HG03135 (cell line): ENCODE data around the gene CDH4.

Experiments used
- ATAC-seq: cut with Tn5 transposase; IDR thresholded peaks from one replicate; pipeline ENCODE4 v1.9.1; 2021; ENCODE audit warnings: mild to moderate bottlenecking, moderate library complexity; ENCODE audit not compliant: unreplicated experiment

CDH4 gene

DNA sequence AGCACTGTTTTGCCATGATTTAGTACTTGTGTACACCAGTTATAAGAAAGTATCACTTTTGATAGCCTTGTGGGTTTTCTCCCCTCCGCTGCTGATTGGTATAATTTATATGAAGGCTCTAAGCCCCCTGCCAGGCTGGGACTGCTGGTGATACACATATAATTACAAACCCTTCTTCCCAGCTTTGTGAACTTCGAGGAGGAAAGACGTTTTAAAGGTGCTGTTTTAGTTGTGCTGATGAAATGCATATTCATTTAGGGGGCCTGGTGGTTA lies 567.4 kb downstream of the CDH4 start:
- ATAC-seq = no peak

DNA sequence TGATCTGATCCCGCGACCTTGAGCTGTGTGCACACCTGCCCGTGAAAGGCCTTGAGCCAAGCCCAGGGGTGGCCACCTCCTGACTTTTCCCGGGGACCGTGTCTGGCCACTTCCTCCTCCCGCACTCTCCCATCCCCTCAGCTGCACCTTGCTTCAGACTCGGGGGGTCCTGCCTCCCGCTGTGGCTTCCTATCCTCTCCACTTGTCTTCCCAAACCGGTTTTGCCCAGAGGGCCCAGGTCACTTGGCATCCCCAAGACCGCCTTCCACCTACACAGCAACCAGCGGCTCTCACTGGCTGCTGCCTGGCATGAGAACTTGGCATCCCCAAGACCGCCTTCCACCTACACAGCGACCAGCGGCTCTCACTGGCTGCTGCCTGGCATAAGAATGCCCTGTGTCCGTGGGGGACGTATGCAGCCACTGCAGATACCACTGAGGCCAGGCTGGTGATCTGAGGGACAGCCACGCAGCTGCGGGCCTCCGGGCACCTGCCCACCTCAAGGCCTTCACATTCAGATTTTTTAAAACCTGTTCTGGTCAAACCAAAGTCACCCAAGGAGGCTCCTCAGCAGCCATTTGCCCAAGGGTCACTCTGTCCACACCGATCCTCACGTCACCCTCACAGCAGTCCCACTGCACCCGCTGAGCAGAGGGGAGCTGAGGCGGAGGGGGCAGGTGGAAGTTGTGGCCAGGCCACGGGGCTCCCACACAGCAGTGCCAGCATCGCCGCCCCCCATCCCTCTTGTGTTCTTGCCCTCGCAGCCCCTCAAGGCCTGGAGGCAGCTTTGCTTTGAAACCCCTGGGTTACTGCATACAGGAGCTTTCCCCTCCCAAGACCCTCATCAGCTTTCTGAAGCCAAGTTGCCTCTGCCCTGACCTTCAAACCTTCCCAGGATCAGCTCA lies 568.1 kb downstream of the CDH4 start:
- no peak for ATAC-seq

DNA sequence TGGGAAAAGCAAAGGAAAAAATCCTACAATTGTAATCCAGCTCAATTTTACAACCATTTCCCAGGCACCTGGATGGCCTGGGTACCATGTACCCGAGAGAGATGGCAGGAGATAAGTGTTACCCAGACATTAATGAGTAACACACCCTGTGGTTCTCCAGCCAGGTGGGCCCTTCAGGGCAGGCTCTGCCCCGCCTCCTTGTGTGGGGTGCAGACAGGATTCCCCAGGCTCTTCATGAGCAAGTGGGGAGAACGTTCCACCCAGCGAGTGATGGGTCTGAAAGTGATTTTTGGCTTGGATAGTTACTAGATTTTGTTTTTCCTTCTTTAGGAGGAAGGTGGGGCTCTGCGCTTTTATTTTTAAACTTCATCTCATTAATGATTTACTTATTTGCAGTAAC lies 569.7 kb downstream of the CDH4 start:
- no peak for ATAC-seq

DNA sequence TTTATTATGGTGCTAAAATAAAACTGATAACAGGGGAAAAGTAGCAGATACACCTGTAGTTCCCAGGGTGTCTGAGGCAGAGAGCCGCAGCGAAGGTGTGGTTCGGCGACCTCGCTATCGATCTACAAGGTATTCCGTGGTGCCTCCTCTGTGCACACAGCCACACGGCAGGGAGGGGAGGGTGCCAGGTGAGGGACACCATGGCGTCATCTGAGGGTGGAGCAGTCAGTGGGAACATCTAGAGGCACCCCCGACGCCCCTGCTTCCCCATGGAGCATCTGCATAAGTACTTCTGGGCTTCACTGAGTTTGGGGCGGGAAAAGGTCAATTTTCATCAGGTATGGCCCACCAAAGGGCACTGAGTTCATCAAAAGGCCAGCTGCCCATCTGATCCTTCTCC lies 570.3 kb downstream of the CDH4 start:
- no peak for ATAC-seq

DNA sequence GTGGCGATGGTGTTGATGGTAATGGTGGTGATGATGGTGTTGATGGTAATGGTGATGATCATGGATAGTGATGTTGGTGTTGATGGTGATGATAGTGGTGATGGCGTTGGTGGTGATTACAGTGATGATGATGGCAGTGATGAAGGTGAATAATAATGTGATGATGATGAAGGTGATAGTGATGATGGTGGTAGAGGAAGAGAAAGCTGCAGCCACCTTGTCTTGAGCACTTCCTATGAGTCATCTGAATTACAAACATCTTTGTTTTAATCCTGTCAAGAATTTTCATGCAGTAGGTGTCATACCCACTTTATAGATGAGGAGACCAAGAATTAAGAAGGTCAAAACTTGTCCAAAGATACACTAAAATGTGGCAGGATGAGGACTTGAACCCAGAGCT lies 571.2 kb downstream of the CDH4 start:
- no peak for ATAC-seq

DNA sequence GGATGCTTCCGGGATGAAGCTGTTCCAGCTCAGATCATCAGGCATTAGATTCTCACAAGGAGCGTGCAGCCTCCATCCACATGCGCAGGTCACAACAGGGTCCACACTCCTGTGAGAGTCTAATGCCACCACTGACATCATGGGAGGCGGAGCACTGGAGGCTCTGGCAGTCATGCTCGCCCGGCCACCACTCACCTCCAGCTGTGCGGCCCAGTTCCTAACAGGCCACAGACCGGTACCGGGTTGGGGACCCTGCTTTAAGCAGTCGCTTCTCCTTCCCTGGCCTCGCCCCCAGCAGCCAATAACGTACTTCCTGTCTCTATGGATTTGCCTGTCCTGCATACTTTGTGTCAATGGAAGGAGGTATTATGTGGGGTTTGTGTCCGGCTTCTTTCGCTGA lies 576.8 kb downstream of the CDH4 start:
- ATAC-seq = no peak

DNA sequence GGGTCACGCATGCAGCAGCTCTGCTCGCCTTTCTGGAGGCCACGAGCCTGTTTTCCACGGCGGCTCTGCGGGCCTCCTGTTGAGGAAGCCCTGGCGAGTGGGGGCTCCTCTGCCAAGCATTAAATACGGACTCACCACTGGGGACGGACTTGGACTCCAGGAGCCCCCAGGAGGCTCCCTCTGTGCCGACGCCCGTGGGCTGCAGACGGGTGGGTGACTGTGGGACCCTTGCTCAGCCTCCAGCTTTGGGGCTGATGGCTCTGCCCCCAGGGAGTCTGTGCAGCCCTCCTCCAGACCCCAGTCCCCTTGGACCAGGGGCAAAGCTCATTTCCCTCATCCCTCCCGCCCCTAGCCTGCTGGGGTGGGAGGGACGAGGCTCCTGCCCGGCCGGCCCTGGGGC lies 577.5 kb downstream of the CDH4 start:
- no peak for ATAC-seq

DNA sequence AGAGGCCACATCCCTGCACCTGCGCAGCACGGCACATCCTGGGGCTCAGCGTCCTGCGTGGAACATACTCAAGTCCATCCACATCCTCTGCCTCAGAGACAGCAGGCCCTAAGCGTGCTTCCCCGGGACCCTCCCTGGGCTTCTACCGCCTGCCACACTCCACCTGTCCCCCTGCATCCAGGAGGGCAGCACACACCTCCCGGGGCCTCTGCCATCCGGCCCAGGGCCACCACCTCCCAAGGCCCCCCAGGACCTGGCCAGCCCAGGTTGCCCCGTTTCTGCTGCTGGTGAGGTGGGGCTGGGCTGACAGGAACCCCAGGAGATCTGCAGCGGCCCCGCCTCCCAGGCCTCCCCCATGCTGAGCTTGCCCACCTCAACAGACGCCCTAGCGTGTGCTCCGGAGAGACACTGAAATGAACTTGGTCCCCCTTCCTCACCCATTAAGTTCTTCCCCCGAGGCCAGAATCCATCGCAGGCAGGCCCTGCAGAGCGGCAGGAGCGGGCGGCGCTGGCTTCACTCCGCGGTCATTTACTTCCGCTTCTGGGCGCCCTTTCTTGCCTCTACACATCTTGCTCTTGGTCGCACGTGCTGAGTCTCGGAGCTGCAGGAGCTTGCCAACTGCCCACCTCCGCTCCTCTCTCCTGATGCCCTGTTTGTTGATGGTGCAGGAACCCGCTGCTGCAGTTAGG lies 578.3 kb downstream of the CDH4 start:
- ATAC-seq = no peak

DNA sequence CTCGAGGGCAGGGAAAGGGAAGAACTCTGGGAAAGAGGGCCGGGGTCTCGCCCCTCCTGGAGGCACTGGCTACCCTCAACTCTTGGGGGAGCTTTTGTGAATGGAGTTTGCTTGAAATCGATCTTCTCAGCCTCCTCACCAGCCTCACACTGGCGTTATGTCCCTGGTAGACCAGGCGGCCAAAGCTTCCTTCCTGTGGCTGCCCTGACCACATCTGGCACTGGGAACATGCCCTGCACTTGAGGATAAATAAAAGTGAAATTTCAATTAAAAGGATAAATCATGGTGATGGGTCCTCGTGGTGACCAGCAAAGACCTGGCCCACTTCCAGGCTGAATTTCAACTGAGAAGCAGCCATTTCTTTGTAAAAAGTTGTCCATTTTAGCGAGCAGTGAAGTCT lies 578.9 kb downstream of the CDH4 start:
- no peak for ATAC-seq

DNA sequence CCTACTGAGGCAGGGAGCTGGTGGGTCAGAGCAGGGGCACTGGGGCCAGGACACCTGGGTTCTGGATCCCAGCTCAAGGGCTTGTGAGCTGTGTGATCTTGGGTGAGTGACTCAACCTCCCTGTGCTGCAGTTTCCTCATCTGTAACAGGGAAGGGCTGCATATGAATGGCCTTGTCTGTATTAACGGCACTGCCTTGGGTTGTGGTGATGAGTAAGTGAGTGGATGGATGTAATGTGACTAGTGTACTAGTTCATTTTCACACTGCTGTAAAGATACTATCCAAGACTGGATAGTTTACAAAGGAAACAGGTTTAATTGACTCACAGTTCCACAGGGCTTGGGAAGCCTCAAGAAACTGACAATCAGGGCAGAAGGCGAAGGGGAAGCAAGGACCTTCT lies 580.1 kb downstream of the CDH4 start:
- ATAC-seq = no peak

DNA sequence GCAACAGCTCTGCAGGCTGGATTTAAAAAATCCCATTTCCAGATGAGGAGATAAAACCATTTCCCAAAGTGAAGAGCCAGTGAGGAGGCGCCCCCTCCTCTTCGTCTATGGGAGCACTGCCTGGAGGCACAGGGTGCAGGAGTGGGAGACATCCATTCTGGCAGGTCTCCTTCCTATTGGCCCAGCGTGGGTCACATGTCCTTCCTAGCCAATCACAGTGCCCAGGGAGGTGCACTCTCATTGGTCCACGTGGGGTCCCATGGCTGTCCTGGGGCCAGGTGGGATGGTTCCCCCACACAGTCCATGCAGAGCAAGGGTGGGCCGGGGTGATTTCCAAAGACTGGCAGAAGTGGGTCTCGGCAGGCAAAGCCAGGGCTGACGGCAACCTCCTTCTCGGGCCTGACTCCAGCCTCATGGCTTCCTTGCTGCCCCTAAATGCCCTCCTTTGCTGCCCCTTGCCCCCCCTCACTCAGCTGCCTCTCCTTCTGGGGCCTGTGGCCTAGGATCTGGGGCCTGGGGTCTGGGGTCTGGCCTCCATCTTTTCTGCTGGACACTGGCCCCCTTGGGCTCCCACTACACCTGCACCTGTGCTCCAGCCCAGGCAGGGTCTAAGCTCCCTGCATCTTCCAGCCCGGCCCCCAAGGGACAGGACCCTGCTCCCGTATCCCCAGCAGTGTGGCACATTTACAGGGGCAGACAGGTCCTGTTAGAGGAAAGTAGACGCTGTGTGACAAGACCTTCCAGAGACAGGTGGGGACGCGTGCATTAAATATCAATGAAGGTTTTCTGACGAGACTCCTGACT lies 581.9 kb downstream of the CDH4 start:
- no peak for ATAC-seq

DNA sequence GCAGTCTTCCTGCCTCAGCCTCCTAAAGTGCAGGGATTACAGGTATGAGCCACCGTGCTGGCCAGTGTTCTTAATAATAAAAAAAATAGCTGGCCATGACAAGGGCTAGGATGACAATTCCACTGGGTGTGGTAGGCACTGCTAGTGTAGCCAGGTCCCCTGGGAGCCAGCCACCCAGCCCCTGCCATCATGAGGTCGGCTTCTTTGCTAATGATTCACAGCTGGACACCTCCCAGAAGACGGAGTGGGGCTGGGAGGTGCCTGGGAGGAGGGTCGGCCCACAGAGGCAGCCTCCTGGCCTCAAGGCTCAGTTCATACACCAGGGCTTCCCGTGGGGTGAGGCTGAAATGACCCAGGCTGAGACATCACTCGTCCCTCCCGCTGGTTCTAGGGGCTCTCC lies 583.2 kb downstream of the CDH4 start:
- ATAC-seq = no peak

DNA sequence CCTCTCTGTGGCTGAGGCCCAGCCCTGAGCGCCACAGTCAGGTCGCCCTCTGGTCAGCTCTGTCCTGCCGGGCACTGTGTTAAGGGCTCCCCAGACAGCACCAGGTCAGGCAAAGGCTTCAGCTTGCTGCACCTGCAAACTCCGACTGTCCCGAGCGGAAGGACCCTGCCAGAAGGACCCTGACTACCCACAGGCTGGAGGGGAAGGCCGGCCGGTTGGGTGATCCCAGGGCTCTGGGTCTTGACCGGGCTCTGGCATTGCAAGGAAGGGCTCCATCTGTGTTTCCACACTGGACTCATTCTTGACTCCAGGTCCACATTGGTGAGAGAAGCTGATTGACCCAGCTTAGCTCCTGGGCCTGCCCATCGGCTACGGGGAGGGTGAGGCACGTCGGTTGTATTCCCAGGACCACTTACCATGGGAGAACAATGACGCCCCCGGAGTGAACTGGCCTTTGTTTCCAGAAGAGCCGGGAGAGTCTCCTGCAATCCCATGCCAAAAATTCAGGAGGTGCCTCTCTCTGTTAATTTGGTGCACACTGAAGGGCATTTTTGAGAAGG lies 583.8 kb downstream of the CDH4 start:
- no peak for ATAC-seq

DNA sequence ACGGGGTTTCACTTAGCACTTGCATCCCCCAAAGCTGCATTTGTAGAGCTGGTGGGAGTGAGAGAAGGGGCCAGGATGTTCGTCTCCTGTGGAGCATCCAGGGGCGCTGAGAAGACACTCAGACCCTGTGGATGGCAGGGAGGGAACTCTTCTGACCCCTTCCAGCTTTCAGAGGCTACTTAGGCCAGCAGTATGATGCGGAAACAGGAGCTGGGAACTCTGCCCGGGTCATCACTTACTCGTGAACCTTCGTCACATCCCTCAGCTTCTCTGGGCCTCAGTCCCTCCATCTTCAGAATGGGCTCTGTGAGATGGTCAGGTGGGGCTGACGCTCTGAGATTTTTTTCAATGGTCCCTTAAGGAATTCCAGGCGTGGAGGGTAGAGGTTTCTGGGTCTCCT lies 585.1 kb downstream of the CDH4 start:
- ATAC-seq = no peak

DNA sequence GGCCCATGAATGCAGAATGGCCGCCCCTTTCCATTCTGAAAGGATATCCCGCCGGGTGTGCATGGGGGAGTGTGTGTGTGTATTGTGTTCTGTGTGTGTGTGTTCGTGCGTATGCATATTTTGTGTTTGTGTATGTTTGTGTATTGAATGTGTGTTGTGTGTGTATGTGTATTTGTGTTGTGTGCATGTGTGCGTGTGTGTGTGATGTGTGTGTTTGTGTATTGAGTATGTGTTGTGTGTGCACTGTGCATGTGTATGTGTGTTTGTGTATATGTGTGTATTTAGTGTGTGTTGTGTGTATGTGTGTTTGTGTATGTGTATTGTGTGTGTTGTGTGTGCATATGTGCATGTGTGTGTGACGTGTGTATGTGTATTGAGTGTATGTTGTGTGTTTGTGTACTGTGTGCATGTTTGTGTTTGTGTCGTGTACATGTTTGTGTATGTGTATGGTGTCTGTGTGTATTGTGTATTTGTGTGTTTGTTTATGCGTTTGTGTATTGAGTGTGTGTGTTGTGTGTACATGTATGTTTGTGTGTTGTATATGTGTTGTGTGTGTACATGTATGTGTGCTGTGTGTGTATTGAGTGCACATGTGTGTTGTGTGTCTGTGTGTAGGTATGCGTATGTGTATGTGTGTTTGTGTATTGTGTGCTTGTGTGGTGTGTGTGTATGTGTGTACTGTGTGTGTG lies 587.3 kb downstream of the CDH4 start:
- ATAC-seq = no peak

DNA sequence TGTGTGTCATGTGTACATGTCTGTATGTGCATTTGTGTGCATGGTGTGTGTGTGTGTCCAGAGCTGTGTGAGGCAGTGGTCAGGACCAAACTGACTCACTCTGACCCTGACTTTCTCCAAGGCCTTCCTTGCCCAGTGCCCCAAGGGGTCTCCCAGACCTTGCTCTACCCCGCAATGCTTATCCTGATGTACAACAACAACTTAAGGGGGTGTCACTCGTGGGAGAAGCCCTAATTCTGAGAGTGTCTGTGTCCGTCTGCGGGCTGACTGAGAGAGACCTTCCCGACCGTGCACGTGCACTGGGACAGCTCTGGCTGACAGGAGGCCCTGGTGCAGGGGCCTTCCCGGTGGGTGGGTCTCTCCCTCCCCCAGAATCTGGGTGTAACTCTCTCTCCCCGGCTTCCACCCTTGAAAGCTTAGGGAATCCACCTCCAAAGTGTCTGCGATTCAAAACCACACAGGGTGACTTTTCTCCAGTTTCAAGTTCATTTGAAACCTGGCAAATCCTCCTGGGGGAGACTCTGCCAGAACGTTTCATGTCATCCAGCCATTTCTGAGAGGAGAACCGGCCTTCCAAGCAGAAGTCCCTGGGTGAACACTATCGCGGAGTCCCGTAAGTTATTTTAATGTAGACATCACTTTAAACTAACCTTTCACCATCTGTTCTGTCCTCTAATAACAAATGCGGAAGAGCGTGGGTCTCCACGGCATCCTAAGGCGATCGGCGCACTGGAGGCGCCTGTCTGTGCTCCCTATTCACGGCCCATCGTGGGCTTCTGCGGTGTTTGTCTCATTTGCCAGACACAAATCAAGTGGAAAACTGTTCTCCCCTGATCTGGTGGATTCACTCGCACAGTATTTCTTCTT lies 588.1 kb downstream of the CDH4 start:
- no peak for ATAC-seq

DNA sequence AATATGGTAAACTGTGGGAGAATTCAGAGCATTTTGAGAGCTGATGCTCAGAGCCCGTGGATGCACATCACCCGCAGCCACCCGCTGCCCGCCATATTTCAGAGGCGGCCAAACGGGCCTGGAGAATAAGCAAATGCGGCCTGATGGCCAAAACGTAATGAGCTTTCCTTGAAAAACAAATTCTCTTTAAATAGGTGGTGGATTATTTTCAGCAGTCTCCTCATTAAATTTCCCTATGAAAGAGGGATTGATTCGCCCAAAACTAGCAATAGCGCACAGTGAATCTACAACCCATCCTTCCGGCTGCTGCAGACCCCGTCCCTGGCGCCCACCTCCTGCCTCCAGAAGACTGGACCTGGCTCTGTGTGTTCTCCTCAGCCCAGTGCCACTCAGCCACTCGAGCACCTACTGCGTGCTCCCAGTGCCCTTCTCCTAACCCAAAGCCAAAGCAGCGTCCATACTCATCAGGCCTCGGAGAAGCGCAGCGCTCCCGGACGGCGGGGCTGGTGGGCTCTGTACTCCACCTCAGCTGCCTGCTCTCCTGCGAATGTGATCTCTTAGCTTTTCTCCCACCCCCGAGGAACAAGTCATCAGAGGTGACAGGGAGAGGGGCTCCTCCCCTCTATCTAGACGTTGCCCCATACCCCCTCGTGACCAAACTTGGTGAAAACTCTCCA lies 588.9 kb downstream of the CDH4 start:
- ATAC-seq = no peak

DNA sequence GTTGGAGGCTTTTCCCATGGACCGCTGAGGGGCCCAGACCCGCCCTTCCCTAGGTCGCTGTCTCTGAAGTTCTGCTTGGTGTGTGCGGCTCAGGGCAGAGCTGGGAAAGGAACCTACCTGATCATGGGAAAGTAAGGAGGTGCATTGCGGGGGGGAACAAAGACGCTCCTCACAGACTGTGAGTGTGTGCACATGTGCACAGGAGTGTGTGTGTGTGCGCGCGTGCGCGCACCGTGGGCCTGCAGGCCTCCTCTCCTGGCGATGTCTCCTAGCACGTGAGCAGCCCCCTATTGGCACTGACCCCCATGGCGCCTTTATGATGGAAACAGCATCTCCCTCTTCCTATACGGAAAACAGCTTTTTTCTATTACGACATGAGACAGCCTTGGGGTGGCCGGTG lies 589.5 kb downstream of the CDH4 start:
- no peak for ATAC-seq

DNA sequence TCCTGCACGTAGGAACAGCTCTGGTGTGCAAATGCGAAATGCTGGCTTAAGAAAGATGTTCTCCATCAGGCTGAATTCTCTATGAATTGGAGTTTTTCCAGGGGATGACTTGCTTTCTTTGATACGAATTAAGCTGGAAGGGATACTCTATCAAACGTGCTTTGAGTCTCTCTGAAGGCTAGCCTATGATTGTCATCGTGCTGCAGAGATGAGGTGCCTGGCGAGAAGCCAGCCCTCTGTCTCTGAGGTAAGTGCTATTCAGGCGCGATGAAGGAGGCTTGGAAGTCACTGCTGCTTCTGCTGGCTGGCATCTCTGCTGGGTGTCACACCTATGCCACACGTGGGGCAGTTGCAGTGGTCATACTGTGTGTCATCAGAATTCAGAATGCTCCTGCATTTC lies 589.9 kb downstream of the CDH4 start:
- ATAC-seq = no peak

DNA sequence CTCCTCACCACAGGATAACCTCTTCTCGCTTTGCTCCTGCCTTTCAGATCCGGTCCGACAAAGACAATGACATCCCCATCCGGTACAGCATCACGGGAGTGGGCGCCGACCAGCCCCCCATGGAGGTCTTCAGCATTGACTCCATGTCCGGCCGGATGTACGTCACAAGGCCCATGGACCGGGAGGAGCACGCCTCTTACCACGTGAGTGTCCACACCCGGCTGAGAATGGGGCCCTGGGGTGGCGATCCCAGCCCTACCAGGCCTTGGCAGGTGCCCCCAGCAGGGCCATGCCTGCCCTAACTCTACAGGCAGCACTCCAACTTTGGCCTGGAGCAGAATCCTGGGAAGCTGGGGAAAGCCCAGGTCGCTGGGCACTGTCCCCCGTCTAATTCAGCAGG lies 592.6 kb downstream of the CDH4 start:
- no peak for ATAC-seq
